DND-41 (cell line): Measurements from ENCODE around the gene GM2A.
"Not testable (repeated sequence)": the region's sequence is repeated elsewhere in the genome, so short reads cannot be mapped to it uniquely, and the experiment has no call there.

Experiments
- EZH2 ChIP-seq: IDR thresholded peaks from 3 replicates; pipeline ENCODE4 v1.6.1; 2012; ENCODE audit warnings: borderline replicate concordance, low read depth, mild to moderate bottlenecking, moderate library complexity, low read length, inconsistent platforms; ENCODE audit not compliant: severe bottlenecking
- TF ChIP-seq, protein P1 (sequence below): IDR thresholded peaks from 2 replicates; pipeline ENCODE4 v1.5.1; 2012; ENCODE audit warnings: borderline replicate concordance, low read length, moderate library complexity, mild to moderate bottlenecking; ENCODE audit not compliant: poor library complexity, severe bottlenecking; ENCODE audit errors: extremely low read depth

DNA sequence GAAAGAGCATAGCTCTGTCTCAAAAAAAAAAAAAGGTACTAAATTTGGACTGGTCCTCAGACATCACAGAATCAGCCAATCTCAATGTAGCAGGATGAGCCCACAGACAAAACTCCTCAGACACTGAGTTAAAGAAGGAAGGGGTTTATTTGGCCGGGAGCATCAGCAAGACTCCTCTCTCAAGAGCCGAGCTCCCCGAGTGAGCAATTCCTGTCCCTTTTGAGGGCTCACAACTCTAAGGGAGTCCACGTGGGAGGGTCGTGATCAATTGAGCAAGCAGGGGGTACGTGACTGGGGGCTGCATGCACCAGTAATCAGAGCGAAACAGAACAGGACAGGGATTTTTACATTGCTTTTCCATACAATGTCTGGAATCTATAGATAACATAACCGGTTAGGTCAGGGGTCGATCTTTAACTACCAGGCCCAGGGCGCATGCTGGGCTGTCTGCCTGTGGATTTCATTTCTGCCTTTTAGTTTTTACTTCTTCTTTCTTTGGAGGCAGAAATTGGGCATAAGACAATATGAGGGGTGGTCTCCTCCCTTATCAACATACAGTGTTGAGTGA is 12.6 kb upstream of the GM2A start:
- TF ChIP-seq, protein P1, sequence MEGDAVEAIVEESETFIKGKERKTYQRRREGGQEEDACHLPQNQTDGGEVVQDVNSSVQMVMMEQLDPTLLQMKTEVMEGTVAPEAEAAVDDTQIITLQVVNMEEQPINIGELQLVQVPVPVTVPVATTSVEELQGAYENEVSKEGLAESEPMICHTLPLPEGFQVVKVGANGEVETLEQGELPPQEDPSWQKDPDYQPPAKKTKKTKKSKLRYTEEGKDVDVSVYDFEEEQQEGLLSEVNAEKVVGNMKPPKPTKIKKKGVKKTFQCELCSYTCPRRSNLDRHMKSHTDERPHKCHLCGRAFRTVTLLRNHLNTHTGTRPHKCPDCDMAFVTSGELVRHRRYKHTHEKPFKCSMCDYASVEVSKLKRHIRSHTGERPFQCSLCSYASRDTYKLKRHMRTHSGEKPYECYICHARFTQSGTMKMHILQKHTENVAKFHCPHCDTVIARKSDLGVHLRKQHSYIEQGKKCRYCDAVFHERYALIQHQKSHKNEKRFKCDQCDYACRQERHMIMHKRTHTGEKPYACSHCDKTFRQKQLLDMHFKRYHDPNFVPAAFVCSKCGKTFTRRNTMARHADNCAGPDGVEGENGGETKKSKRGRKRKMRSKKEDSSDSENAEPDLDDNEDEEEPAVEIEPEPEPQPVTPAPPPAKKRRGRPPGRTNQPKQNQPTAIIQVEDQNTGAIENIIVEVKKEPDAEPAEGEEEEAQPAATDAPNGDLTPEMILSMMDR: not testable (repeated sequence)
- TF ChIP-seq EZH2: not testable (repeated sequence)
